GM15510 (cell line): ENCODE data around the gene PRKAG1.

Source experiments
- POLR2A ChIP-seq: IDR thresholded peaks from 3 replicates; pipeline ENCODE4 v1.6.1; 2011; ENCODE audit warnings: borderline replicate concordance; ENCODE audit not compliant: insufficient read length; ENCODE audit errors: extremely low read depth

PRKAG1 gene

DNA sequence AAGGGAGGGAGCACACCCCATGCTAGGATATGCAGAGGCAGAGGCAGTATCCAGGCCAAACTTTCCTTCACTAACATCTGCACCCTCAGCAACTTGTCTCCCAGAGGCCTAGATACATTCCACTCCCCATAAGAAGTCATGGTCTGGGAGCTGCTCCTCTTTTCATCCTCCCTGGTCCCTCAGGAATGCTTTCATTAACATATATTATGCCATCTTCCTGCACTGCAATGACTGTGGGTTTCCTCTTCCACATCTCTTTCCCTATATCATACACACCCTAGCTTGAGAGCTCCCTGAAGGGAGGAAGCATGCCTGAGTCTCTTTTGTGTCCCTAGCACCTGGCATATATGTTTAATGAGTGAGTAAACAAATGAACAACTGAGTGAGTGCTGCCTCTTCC lies 28.0 kb downstream of the PRKAG1 start:
- TF ChIP-seq POLR2A, result no peak

- TF ChIP-seq POLR2A, result no peak
Measured at GRCh38 chr12:48988030-48988649, 30.4 kb downstream of the PRKAG1 start.

DNA sequence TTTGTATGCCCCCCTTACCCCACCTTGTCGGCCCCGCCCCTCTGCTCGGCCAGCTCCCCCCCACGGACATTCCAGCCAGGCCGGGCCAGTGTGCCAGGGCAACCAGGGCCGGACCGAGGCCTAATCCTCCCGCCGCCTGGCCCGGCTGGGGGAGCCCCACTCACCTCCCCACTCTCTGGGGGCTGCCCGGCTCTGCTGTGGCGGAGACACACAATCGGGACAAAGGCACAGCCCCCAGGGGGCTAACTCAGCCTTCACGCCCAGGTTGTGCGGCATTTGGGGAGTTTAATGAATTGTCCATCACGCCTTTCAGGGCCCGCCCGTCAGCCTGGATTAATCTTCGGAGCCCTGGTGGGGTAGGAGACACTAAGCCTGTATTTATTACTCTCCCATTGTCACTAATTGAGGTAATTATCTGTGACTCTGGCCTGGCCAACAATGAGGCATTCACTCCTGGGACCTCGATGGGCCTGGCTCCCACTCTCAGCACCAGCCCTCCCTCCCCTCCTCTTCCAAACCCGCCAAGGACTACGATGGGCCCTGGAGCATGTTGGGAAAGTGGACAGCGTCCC lies 31.8 kb downstream of the PRKAG1 start:
- TF ChIP-seq POLR2A, result no peak

DNA sequence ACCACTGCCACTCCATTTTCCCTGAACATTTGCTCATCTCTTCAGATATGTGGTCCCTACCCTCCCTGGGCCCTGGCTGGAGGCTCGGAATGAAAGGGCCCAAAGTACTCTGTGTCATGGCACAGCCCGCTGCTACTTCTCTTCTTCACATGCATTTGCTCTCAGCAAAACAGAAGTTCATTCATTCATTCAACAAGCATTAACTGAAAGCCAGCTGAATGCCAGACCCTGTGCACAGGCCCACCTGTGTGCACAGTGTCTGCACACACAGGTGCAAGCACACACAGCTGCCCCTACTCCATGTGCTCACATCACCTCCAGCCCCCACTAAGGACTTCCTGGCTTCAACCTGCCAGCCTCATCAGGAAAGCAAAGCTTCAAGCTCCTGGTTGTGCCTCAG lies 32.7 kb downstream of the PRKAG1 start:
- no peak for TF ChIP-seq POLR2A

DNA sequence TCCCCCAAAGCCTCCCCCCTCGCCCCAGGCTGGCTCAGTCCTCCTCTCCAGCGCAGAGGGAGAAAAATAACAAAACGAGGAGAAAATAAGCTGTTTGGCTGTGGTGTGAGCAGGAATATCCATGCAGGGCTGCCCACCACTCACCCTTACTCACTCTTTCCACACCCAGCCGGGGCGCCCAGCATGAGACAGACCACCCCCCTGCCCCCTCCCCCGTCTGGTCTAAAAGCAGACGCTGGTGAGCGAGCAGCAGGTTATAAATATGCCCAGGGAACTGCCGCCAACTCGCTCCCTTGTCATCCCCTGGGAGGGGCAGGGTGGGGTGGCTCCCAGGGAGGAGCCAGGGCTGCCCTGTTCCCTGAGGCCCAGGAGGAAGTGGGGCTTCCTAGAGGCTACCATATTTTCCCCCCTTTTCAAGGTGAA lies 33.1 kb downstream of the PRKAG1 start:
- no peak for TF ChIP-seq POLR2A

- TF ChIP-seq POLR2A, result no peak
Measured at GRCh38 chr12:48982397-48983080, 36.0 kb downstream of the PRKAG1 start.

- TF ChIP-seq POLR2A, result no peak
Measured at GRCh38 chr12:48981757-48982157, 36.8 kb downstream of the PRKAG1 start.

GRCh38 chr12:48980953-48981756 lies 37.4 kb downstream of the PRKAG1 start:
- no peak for TF ChIP-seq POLR2A

DNA sequence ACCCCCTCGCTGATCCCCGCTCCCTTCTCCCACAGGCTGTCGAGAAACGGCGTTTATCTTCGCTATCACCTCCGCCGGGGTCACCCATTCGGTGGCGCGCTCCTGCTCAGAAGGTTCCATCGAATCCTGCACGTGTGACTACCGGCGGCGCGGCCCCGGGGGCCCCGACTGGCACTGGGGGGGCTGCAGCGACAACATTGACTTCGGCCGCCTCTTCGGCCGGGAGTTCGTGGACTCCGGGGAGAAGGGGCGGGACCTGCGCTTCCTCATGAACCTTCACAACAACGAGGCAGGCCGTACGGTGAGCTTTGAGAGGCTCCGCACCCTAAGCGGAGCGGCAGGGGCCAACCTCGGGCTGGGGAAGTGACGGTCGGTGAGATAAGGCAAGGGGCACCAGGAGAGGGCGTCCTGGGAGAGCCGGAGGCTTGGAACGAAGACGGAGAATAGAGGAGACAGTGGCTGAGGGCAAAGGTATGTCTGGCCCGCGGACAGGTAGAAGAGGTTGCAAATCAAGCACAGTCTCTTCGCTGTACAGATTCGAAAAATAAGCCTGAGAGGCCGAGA lies 38.1 kb downstream of the PRKAG1 start:
- no peak for TF ChIP-seq POLR2A

DNA sequence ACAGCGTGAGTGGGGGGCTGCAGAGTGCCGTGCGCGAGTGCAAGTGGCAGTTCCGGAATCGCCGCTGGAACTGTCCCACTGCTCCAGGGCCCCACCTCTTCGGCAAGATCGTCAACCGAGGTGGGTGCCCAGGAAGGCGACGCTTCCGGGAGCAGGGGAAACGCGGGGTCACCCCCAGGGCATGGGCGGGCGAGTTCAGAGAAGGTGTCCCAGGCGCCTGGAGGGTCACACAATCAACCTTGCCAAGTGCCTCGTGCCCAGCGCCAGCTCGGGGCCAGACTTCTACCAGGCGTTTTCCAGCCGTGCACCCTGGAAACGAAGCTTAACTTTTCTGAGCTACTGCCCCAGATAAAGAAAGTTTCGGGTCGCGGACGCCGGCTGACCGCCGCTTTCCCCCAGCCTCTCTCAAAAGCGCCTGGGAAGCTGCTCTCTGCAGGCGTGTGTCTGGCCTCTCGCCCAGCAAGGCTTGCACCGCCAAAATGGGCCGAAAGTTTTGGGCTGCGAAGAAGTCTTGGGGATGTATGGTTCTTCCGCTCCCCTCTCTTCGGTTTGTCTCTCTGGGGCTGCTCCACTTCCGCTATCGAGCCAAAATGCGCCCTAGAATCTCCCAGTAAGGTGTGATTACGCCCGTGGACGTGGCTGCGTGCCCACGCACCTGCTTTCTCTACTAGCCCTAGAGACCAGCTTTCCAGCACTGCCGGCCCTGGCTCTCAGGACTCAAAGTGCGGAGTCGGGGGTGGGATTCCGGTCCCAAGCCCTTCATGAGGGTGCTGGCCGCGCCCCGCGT lies 38.8 kb downstream of the PRKAG1 start:
- no peak for TF ChIP-seq POLR2A

DNA sequence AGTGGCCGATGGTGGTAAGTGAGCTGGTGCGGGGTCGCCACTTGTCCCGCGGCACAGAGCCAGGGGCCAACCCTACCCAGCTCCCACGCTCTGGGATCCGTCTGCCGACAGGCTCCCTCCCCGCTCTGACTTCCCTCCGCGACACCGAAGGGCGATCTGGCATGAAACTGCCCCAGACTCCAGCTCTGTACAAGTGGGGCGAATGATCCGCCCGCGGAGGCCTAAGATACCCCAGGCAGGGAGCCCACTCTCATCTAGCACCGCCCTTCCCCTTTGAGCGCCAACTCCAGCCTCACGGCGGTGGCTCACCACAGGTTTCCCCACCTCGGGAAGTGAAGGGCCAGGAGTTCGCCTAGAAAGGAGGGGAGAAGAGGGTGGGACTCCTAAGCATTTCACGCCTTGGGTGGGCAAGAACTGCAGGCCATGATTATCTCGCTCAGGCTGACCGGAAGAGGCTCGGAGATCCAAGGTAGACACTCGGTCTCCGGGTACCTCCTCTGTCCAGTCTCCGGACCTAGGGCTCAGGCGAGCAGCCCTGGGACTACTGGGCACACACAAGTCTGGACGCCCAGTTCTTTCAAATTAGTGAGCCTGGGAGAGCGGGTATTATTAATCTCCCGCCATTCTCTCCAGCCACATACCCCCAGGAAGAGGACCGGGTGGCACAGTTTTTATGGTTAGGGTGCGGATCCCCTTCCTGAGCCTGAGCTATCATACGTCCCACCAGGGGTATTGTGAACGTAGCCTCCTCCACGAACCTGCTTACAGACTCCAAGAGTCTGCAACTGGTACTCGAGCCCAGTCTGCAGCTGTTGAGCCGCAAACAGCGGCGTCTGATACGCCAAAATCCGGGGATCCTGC lies 39.6 kb downstream of the PRKAG1 start:
- no peak for TF ChIP-seq POLR2A

- no peak for TF ChIP-seq POLR2A
Measured at GRCh38 chr12:48978291-48978740, 40.3 kb downstream of the PRKAG1 start, which contains the start of gene WNT1. TSS of gene WNT1 (plus strand) at chr12:48978322. CDS start at chr12:48978651, 329 bp downstream.
